ENCODE results near the gene DUSP7.

The DUSP7 gene

GRCh38 chr3:52065264-52065756 lies 8.9 kb upstream of the DUSP7 start:
- DNase-seq: no peak

GRCh38 chr3:52064561-52064960 lies 8.2 kb upstream of the DUSP7 start:
- DNase-seq: no peak

GRCh38 chr3:52063026-52063723 lies 6.8 kb upstream of the DUSP7 start:
- no peak for DNase-seq

DNA sequence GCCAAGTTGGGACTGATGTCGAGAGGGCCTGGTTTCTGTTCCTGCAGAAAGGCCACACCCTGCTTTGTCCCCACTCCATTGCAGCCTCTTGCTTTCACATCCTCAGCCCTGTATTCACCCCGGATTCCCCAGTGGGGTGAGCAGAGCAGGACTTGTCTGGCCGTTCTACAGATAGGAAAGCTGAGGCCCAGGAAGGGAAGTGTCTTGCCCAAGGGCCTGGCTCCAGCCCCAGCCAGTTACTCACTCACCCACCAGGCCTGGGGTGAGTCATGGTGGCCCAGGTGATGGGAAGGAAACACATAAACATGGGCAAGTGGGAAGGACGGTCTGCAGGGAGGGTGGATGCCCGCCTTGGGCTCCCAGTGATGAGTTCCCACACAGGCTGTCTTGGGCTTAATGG lies 6.1 kb upstream of the DUSP7 start:
- DNase-seq: no peak

DNA sequence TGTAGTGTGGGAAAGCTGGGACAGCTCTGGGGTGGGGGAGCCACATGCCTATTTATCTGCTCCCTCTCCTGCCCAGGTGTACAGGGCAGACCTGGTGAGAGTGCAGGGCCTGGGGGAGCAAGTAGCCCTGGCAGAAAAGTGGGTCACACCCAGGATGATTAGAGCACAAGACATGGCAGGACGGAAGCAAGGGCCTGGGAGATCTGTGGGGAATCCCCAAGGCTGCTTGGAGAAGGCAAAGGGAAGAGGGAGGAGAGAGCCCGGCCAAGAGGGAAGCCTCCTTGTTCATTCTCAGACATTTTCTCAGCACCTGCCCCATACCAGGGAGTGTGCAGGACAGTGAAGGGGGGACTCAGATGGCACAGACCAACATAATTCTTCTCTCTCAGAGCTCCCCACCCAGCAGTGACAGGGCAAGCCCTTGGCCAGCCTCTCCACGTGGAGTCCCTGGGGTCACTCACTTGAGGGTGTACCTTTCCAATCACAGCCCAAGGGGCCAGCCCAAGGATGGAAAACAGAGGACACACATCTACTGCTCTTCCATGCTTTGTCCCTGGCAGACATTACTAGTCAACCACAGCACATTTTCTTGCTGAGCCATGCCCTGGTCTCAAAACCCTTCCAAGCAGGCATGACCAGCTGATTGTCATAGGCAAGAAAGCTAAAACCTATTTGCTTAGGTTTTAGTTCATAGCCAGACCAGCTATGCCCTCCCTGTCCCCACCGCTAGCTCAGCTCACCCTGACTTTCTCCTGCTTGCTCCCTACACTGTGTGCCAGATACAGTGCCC lies 4.9 kb upstream of the DUSP7 start:
- DNase-seq: no peak

DNA sequence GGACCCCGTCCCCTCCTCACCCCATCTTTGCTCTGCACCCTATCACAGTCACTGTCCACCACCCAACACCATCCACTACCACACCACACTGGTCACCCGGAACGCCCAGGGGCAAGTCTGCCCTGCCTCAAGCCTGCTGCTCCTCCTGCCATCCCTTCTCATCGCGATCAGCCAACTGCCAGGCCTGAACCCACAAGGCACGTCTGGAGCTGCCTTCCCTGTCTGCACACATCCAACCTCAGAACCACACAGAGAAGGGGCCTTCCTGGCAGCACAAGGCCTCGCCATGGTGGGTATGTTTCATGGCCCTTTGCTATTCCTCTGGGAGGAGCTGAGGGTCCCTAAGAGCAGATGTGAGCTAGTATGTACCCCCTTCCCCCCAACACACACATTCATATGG lies 3.4 kb upstream of the DUSP7 start:
- no peak for DNase-seq

DNA sequence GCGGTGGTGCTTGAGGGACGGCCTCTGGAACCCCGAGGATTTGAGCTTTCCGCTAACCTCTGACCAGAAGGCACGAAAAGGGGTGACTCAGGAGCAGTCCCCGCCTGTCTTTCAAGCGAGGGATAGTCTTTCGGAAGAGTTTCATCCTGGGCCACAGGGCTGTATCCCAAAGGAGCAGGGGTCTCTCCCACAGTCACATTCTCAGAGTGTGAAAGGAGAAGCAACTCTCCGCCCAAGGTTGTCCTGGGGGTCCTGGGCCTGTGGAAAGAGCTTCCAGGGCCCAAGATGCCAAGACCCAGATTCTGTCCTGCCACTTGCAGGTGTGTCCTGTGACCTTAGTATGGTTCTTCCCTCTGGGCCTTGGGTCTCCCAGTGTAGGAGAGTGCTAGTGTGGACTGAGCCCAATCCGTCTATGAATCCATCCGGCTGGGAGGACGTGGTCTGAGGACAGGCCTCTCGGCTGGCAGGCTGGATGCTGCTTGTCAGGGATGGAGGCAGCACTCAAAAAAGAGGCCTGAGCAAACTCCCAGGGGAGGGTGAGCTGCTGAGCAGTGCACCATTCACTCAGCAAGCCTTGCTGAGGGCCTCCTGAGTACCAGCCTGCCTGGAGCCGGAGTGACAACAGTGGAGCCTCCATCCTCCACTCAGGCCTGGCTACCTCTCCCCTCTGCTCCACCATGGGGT lies 1.6 kb upstream of the DUSP7 start:
- DNase-seq: no peak

DNA sequence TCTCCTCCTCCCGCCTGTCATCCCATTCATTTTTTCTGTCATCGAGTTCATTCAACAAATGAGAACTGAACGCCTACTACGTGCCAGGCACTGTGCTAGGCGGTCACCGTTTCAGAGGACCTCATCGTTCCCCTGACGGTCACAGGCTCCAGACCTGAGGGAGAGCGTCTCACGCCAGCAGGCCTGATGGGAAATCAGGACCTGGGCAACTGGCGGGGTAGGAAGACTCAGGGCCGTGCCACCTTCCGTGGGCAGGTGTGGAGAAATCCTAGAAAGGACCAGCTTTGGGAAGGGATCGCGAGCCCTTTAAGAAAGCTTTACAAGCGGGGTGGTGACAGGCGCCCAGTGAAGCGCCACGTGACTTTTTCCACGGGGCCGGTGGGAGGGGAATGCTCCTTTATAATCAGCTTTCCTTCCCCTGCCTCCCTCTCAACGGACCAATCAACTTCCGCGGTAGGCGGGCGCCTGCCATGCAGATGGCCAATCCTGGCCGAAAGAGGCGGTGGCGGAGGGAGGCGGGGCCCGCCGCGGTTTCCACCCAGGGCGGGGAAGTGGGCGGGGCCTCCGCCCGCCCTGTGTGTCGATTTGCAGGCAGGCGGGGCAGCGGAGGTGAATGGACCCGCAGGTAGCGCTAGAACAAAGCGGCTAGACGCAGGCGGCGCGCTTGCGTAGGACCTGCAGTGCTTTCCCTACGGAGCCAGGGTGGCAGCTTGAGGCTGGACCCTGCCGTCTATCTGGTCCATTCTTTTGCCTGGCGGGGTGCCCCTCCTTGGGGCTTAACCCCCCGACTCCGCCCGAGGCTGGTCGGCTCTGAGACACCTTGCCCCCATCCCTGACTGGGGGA lies 819 bp upstream of the DUSP7 start:
- DNase-seq: peak; percentile 91

DNA sequence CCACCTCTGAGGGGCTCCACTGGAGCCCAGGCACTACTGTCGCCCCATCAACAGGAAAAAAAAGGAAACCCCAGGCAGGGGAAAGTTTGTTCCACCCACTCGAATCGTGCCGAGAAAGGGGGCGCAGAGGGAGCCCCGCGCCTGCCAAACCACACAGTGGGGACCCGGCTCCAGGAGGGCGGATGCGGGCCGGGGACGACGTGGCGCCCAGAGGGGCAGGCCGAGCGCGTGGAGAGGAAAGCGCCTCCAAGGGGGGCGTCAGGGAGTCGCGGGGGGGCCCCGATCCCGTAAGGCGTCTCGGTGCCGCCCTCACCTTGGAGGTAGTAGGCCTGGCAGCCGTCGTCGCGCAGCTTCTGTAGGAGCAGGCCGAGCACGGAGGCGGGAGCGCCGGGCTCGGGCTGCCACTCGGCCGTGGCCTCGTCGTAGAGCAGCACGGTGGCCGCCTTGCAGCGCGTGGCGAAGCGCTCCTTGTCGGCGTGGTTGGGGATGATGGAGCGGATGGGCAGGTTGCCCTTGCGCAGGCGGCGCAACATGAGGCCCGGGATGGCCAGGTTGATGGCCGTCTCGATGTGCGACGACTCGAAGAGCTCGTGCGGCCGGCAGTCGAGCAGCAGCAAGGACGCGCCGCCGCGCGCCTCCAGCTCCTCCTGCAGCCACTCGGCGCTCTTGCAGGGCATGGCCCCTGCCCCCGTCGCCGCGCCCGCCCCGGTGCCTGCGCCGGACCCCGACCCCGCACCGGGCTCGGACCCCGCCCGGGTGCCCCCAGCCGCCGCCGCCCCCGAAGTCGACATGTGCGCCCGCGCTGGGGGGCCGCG lies 627 bp downstream of the DUSP7 start:
- DNase-seq: no peak

GRCh38 chr3:52054661-52055511 lies 1.5 kb downstream of the DUSP7 start:
- no peak for DNase-seq

DNA sequence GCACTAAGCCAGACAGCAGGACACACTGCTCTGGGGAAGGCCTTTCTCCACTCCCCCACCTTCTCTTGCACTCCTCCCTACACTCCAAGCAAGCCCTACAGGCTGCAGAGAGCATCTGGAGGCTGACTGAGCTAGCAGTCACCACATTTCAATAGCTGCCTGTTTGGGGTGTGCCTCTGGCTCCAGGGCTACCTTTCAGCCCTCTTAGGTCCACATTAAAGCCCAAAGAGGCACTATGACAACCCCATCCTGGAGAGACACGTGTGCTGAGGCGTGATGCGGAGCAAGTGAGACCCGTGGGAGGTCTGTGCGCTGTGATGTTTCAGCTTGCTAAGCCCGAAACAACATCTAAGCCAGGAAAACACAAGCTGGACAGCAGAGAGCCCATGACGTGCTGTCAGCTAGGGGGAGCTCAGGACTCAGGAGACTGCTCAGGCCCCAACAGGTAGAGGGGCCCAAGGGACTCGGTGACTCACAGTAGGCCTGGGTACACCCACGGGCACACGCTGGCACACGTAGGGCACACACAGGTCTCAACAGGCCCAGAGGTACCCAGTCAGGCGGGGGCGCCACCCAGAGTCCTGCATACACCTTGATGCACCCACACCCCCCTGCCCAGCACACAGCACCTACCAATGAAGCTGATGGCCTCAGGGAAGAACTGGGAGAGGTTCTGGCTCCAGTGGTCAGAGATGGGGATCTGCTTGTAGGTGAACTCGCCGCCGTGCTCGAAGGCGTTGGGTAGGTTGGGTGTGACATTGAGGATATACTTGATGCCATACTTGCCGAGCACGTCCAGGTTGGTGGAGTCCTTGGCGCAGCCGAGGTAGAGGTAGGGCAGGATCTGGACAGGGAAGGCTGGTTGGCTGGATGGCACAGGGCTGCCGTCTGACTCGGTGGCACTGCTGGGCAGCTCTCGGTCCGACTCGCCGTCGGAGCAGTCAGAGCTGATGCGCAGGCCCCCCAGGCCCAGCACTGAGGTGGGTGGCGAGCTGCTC lies 2.8 kb downstream of the DUSP7 start:
- DNase-seq: no peak

GRCh38 chr3:52052831-52053306 lies 3.5 kb downstream of the DUSP7 start:
- DNase-seq: no peak

GRCh38 chr3:52051444-52051843 lies 4.9 kb downstream of the DUSP7 start:
- no peak for DNase-seq

DNA sequence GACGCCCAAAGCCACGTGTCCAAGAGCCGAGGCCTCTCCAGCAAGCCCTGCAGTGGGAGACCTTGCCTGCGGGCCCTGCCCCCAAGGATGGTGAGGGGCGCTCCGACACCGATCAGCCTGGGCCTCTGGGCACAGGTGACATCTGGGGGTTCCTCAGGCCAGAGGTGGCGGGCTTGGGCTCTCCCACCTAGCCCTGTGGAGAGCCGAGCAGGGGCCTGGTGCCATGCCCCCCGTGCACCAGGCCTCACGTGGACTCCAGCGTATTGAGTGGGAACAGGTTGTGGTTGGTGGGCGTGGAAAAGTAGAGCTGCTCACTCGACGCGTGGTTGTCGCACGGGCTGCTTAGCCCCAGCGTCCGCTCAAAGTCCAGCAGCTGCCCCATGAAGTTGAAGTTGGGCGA lies 5.8 kb downstream of the DUSP7 start:
- no peak for DNase-seq

GRCh38 chr3:52049503-52049902 lies 6.9 kb downstream of the DUSP7 start:
- no peak for DNase-seq

- DNase-seq: no peak
Observed at GRCh38 chr3:52047295-52047960, 8.9 kb downstream of the DUSP7 start.

GRCh38 chr3:52046902-52047239 lies 9.5 kb downstream of the DUSP7 start:
- DNase-seq: no peak

GRCh38 chr3:52046186-52046901 lies 10.0 kb downstream of the DUSP7 start:
- DNase-seq: no peak
